GM23248 (cell line): Measurements from ENCODE around the gene ZDHHC14. TPM values are rescaled to one million over a fixed set of nuclear protein-coding genes. Genes with fewer than 3 reads are reported as not detected.

Source experiments
- DNase-seq: peaks from one replicate; pipeline ENCODE4 v3.0.0-alpha.2; 2015
- H2AFZ ChIP-seq: fragments of 200-600 bp; sonication (generic); 2 replicates; pipeline ENCODE4 v1.6.1; 2016; ENCODE audit warnings: antibody characterized with exemption
- H3F3A ChIP-seq: fragments of 200-600 bp; sonication (generic); 2 replicates; pipeline ENCODE4 v1.6.1; 2016; ENCODE audit warnings: mild to moderate bottlenecking, antibody characterized with exemption, mixed run types; ENCODE audit not compliant: insufficient read depth
- H3K27ac ChIP-seq: fragments of 200-600 bp; sonication (generic); 2 replicates; pipeline ENCODE4 v1.5.1; 2016; ENCODE audit warnings: mild to moderate bottlenecking
- H3K27me3 ChIP-seq: fragments of 200-600 bp; sonication (generic); replicated peaks from 2 replicates; pipeline ENCODE4 v1.6.1; 2016; ENCODE audit warnings: mild to moderate bottlenecking; ENCODE audit not compliant: insufficient read depth
- H3K36me3 ChIP-seq: fragments of 200-600 bp; sonication (generic); 2 replicates; pipeline ENCODE4 v1.6.1; 2016; ENCODE audit warnings: low read depth, mild to moderate bottlenecking
- H3K4me1 ChIP-seq: fragments of 200-600 bp; sonication (generic); 2 replicates; pipeline ENCODE4 v1.6.1; 2016; ENCODE audit warnings: mild to moderate bottlenecking; ENCODE audit not compliant: insufficient read depth
- H3K4me2 ChIP-seq: fragments of 200-600 bp; sonication (generic); one replicate; pipeline ENCODE4 v1.6.1; 2016; ENCODE audit warnings: mild to moderate bottlenecking; ENCODE audit not compliant: unreplicated experiment
- H3K4me3 ChIP-seq: fragments of 200-600 bp; sonication (generic); 2 replicates; pipeline ENCODE4 v1.5.1; 2016; ENCODE audit warnings: mild to moderate bottlenecking
- H3K79me2 ChIP-seq: fragments of 200-600 bp; sonication (generic); 2 replicates; pipeline ENCODE4 v1.6.1; 2016; ENCODE audit warnings: mild to moderate bottlenecking; ENCODE audit not compliant: insufficient read depth
- H3K9ac ChIP-seq: fragments of 200-600 bp; sonication (generic); 2 replicates; pipeline ENCODE4 v1.6.1; 2016; ENCODE audit warnings: mild to moderate bottlenecking
- H3K9me2 ChIP-seq: fragments of 200-600 bp; sonication (generic); 2 replicates; pipeline ENCODE4 v1.6.1; 2016; ENCODE audit warnings: mixed run types, mild to moderate bottlenecking, moderate library complexity; ENCODE audit not compliant: insufficient read depth
- H3K9me3 ChIP-seq: fragments of 200-600 bp; sonication (generic); one replicate; pipeline ENCODE4 v1.6.1; 2017; ENCODE audit warnings: low read depth
- H4K20me1 ChIP-seq: fragments of 200-600 bp; sonication (generic); 2 replicates; pipeline ENCODE4 v1.6.0; 2016; ENCODE audit not compliant: insufficient read depth
- EZH2 ChIP-seq: fragments of 200-600 bp; sonication (generic); IDR thresholded peaks from 2 replicates; pipeline ENCODE4 v1.6.1; 2018; ENCODE audit warnings: antibody characterized with exemption, mild to moderate bottlenecking; ENCODE audit not compliant: insufficient read depth, poor library complexity, severe bottlenecking
- EZH2phosphoT487 ChIP-seq: fragments of 200-600 bp; sonication (generic); IDR thresholded peaks from 2 replicates; pipeline ENCODE4 v1.6.1; 2018; ENCODE audit warnings: antibody characterized with exemption, moderate library complexity, mild to moderate bottlenecking, low read depth; ENCODE audit not compliant: insufficient read depth
- WGBS, 2 experiments: methylation state at CpG; one replicate each; pipeline ENCODE4 v1.1.6; 2015 to 2017; ENCODE audit warnings: low lambda C conversion rate in 2 of 2, low coverage in 1 of 2; ENCODE audit errors: missing lambda C conversion rate in 2 of 2; 5-methylcytosine and 5-hydroxymethylcytosine counted together
- in situ Hi-C: fragments of 300-500 bp; cut with MboI; formaldehyde crosslinking; loops from 2 replicates; pipeline ENCODE4 v1.15.0; 2020
- polyA plus RNA-seq: library from polyadenylated mRNA; unstranded; fragments of >200 nt; fragmentation: Nextera tagmentation; extraction: Ambion mirVana; gene quantifications from 2 replicates; pipeline ENCODE4 v1.2.1, GENCODE V29; 2016
- total RNA-seq: library from RNA; depleted of rRNA; stranded (reverse); fragments of >200 nt; shearing (Covaris generic); gene quantifications from 2 replicates; pipeline ENCODE4 v1.2.3, GENCODE V29; 2014

ZDHHC14 gene
- total and polyA plus RNA-seq, 2 experiments from 2014 or later: 1.4 to 4.5 TPM

GRCh38 chr6:157535340-157536222, 154.6 kb downstream of the ZDHHC14 start:
- in situ Hi-C loops: no loop called here
- no peaks in the 10 kb centered on the region for H3K27me3 ChIP-seq
- peak overlapping the region; percentile 33; the same call in 1 of the 2 replicates for H3K9ac ChIP-seq
- no peaks in the 10 kb centered on the region for H4K20me1 ChIP-seq
- no peaks in the 10 kb centered on the region for H3K79me2 ChIP-seq
- H3K9me3 ChIP-seq: no peaks in the 10 kb centered on the region
- H3K4me3 ChIP-seq: peak overlapping the region; percentile 41
- no peak for TF ChIP-seq EZH2phosphoT487
- TF ChIP-seq EZH2: no peak
- DNase-seq: peak; percentile 77
- peak overlapping the region; percentile 65 for H2AFZ ChIP-seq
- H3K27ac ChIP-seq: peak overlapping the region; percentile 64
- H3K36me3 ChIP-seq: no peaks in the 10 kb centered on the region
- H3K4me1 ChIP-seq: peaks cover 18% of the 10 kb centered on the region
- H3K9me2 ChIP-seq: no peaks in the 10 kb centered on the region
- H3K4me2 ChIP-seq: peak overlapping the region; percentile 75
- WGBS, 2 experiments: 33 to 34% methylated on average over 13 of the region's 13 CpGs
- H3F3A ChIP-seq: peaks cover 22% of the 10 kb centered on the region

- Histone ChIP-seq H3K79me2 (no peaks in the 10 kb centered on the region), H3K4me2 (peak overlapping the region; percentile 75), H2AFZ (peak overlapping the region; percentile 65), H3K9me2 (no peaks in the 10 kb centered on the region), H3K36me3 (no peaks in the 10 kb centered on the region), H3F3A (peaks cover 22% of the 10 kb centered on the region), H3K9me3 (no peaks in the 10 kb centered on the region), H3K9ac (peak overlapping the region; percentile 33), H4K20me1 (no peaks in the 10 kb centered on the region), H3K27me3 (no peaks in the 10 kb centered on the region), H3K4me3 (peak overlapping the region; percentile 41), H3K27ac (peak overlapping the region; percentile 64), H3K4me1 (peaks cover 18% of the 10 kb centered on the region)
- in situ Hi-C loops: no loop called here
- WGBS, 2 experiments: 4 to 7% methylated on average over 2 of the region's 2 CpGs
- DNase-seq: no peak
- TF ChIP-seq EZH2 (no peak), EZH2phosphoT487 (no peak)
Measured at GRCh38 chr6:157536223-157536545, 155.2 kb downstream of the ZDHHC14 start.

DNA sequence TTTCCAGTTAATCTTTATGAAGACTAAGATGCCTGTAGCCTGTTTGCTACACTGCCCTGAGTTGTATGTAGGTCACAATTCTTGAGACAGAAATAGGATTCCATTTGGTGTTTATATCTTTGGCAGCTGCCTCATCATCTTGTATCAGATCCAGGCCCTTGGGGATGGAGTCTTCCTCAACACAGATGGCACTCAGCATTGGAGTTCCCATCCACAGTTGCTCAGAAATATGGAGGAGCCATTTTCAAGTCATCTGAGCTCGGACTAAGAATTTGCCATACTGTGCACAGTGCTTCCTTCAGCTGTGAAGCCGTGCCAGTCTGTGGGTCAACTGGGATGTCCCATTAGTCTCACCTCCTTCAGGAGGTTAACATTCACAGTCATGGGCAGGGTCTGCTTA, 156.6 kb downstream of the ZDHHC14 start:
- H3K4me3 ChIP-seq: no peak overlapping the region
- H3K27ac ChIP-seq: no peak overlapping the region
- H3K36me3 ChIP-seq: no peaks in the 10 kb centered on the region
- in situ Hi-C loops: no loop called here
- H2AFZ ChIP-seq: no peak overlapping the region
- H3K27me3 ChIP-seq: no peaks in the 10 kb centered on the region
- H3K79me2 ChIP-seq: no peaks in the 10 kb centered on the region
- no peak overlapping the region for H3K9ac ChIP-seq
- H3K9me2 ChIP-seq: no peaks in the 10 kb centered on the region
- no peak overlapping the region for H3K4me2 ChIP-seq
- H3K9me3 ChIP-seq: no peaks in the 10 kb centered on the region
- no peak for DNase-seq
- TF ChIP-seq EZH2 (no peak), EZH2phosphoT487 (no peak)
- H3K4me1 ChIP-seq: peaks cover 18% of the 10 kb centered on the region
- H3F3A ChIP-seq: peaks cover 22% of the 10 kb centered on the region
- WGBS, 2 experiments: 92 to 93% methylated on average over 2 of the region's 2 CpGs
- H4K20me1 ChIP-seq: no peaks in the 10 kb centered on the region

- H4K20me1 ChIP-seq: no peaks in the 10 kb centered on the region
- H3K27ac ChIP-seq: no peak overlapping the region
- no peaks in the 10 kb centered on the region for H3K9me3 ChIP-seq
- H2AFZ ChIP-seq: no peak overlapping the region
- no peak overlapping the region for H3K4me2 ChIP-seq
- no peaks in the 10 kb centered on the region for H3K36me3 ChIP-seq
- WGBS, 2 experiments: 97 to 99% methylated on average over 5 of the region's 5 CpGs
- no peaks in the 10 kb centered on the region for H3K27me3 ChIP-seq
- in situ Hi-C loops: no loop called here
- no peak for TF ChIP-seq EZH2phosphoT487
- no peak for TF ChIP-seq EZH2
- no peaks in the 10 kb centered on the region for H3K9me2 ChIP-seq
- H3K79me2 ChIP-seq: no peaks in the 10 kb centered on the region
- H3K4me3 ChIP-seq: no peak overlapping the region
- peaks cover 18% of the 10 kb centered on the region for H3K4me1 ChIP-seq
- no peak for DNase-seq
- peaks cover 22% of the 10 kb centered on the region for H3F3A ChIP-seq
- no peak overlapping the region for H3K9ac ChIP-seq
Measured at GRCh38 chr6:157538168-157538567, 157.2 kb downstream of the ZDHHC14 start.
